ENCODE measurements around the gene COL16A1.

DNA sequence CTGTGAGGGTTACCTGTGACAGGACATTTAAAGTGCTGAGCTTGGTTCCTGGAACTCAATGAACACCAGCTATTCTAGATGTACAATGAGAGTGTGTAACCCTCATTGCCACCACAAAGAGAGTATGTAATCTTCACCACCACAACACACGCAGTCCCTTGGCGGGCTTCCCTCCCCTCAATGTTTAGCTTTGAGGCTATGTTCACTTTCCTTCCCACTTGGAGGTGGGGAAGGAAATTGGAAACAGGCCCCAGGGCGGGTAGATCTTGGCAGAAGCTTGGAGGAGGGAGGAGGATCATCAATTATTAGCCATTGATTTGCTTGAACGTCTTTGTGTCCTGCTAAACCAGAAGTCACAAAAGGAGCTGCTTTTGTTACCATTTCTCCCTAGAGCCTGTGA, 8.3 kb upstream of the COL16A1 start:
- TF ChIP-seq GATA3 (IDR thresholded peaks at IDR 0.05; ENCODE audit: low read depth, low read length) (no peak), GATA2 (IDR thresholded peaks at IDR 0.05; ENCODE audit: low read depth, low read length) (no peak)

Data from SH-SY5Y (cell line).